Colonic mucosa (tissue), 4 donors: ENCODE data around the gene SSX5. TPM values are rescaled to one million over a fixed set of nuclear protein-coding genes. Genes with fewer than 3 reads are reported as not detected.
"Not testable (repeated sequence)": the region's sequence is repeated elsewhere in the genome, so short reads cannot be mapped to it uniquely, and the experiment has no call there.

ENCODE experiments used
- DNase-seq: peaks from one replicate; pipeline ENCODE4 v3.0.0-alpha.2; 2020
- H3K27ac ChIP-seq: fragments of 200-600 bp; one replicate; pipeline ENCODE4 v1.8.0; 2021
- H3K27me3 ChIP-seq: fragments of 200-600 bp; one replicate; pipeline ENCODE4 v1.8.0; 2021
- H3K36me3 ChIP-seq: fragments of 200-600 bp; one replicate; pipeline ENCODE4 v1.8.0; 2021
- H3K4me1 ChIP-seq: fragments of 200-600 bp; one replicate; pipeline ENCODE4 v1.8.0; 2021; ENCODE audit warnings: mild to moderate bottlenecking
- H3K4me3 ChIP-seq: fragments of 200-600 bp; one replicate; pipeline ENCODE4 v1.8.0; 2021
- H3K9ac ChIP-seq, 2 donors: one replicate each; pipeline ENCODE4 v1.7.0; 2013; ENCODE audit warnings: control low read depth in 2 of 2, low read depth in 2 of 2, low read length in 2 of 2
- H3K9me3 ChIP-seq: fragments of 200-600 bp; one replicate; pipeline ENCODE4 v1.8.0; 2021
- CTCF ChIP-seq: fragments of 200-600 bp; IDR thresholded peaks from one replicate; pipeline ENCODE4 v1.8.0; 2022; ENCODE audit warnings: antibody characterized with exemption, mild to moderate bottlenecking
- intact Hi-C: fragments of 100-400 bp; cut with DNase I; formaldehyde crosslinking; loops from one replicate; pipeline ENCODE4 v1.14.1; 2022
- total RNA-seq, 2 donors: library from RNA; stranded (reverse); fragmentation: NEBNext Ultra II Directional in 1 of 2; extraction: Animal tissue kit (Norgen Biotek cat#: 25700) in 1 of 2; gene quantifications; one replicate each; pipeline ENCODE4 v1.2.1, GENCODE V29; 2021
- donor health status: healthy.
- donor health status: DM: no; HTN: no; CAD: no.
- donor health status: DM: no; HTN: no; CAD: no.

The SSX5 gene
- total RNA-seq, 2 donors from 2014 or later, result not detected

DNA sequence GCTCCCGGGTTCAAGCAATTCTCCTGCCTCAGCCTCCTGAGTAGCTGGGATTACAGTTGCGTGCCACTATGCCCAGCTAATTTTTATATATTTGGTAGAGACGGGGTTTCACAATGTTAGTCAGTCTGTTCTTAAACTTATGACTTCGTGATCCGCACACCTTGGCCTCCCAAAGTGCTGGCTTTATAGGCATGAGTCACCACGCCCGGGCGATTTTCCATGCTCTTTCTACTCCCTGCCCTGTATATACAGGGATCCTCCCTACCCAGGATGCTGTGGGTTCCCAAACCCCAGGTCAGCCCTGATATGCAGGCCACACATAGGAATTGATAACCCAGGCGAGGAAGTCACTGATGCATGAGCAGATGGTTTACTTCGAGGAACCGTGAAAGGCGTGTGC is 31.4 kb downstream of the SSX5 start:
- no peaks in the 10 kb centered on the region for H3K9me3 ChIP-seq
- no peak for DNase-seq
- intact Hi-C loops, result no loop called here
- H3K27ac ChIP-seq, result no peak overlapping the region
- H3K27me3 ChIP-seq, result no peaks in the 10 kb centered on the region
- H3K9ac ChIP-seq, result no peak overlapping the region
- H3K4me1 ChIP-seq, result no peaks in the 10 kb centered on the region
- no peaks in the 10 kb centered on the region for H3K36me3 ChIP-seq
- H3K4me3 ChIP-seq, result no peak overlapping the region
- no peak for TF ChIP-seq CTCF

- Histone ChIP-seq H3K9me3 (no peaks in the 10 kb centered on the region), H3K4me3 (no peak overlapping the region), H3K27me3 (no peaks in the 10 kb centered on the region), H3K4me1 (no peaks in the 10 kb centered on the region), H3K36me3 (no peaks in the 10 kb centered on the region), H3K27ac (no peak overlapping the region), H3K9ac (no peak overlapping the region)
- DNase-seq, result no peak
- intact Hi-C loops, result no loop called here
- TF ChIP-seq CTCF, result no peak
Measured at GRCh38 chrX:48156014-48156413, 40.6 kb downstream of the SSX5 start.

- no peak for DNase-seq
- H3K27me3 ChIP-seq, result no peaks in the 10 kb centered on the region
- H3K4me3 ChIP-seq, result no peak overlapping the region
- H3K27ac ChIP-seq, result no peak overlapping the region
- intact Hi-C loops, result no loop called here
- no peak overlapping the region for H3K9ac ChIP-seq
- H3K4me1 ChIP-seq, result no peaks in the 10 kb centered on the region
- H3K9me3 ChIP-seq, result no peaks in the 10 kb centered on the region
- no peaks in the 10 kb centered on the region for H3K36me3 ChIP-seq
- no peak for TF ChIP-seq CTCF
Measured at GRCh38 chrX:48154796-48155195, 41.8 kb downstream of the SSX5 start.

DNA sequence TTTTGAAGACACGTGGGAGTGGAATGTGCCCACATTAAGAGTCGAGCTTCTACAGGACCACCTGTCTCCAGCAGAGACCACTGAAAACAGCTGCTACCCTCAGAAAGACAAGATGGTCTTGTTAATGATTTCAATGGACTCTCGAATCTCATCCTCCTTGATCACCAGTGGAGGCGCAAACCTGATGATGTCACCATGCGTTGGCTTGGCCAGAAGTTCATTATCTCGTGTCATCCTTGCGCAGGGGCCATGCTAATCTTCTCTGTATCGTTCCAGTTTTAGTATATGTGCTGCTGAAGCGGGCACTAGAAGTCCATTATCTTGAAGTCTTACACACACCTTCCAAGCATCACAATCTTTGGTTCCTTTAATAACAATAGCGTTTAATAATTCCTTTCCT is 42.8 kb downstream of the SSX5 start:
- TF ChIP-seq CTCF, result no peak
- Histone ChIP-seq H3K27me3 (no peaks in the 10 kb centered on the region), H3K4me1 (no peaks in the 10 kb centered on the region), H3K27ac (no peak overlapping the region), H3K9ac (no peak overlapping the region), H3K36me3 (no peaks in the 10 kb centered on the region), H3K4me3 (no peak overlapping the region), H3K9me3 (no peaks in the 10 kb centered on the region)
- intact Hi-C loops, result no loop called here
- DNase-seq, result no peak

- intact Hi-C loops, H3K27ac ChIP-seq, H3K4me1 ChIP-seq, H3K9me3 ChIP-seq, H3K27me3 ChIP-seq, H3K9ac ChIP-seq, DNase-seq, H3K4me3 ChIP-seq, H3K36me3 ChIP-seq: not testable (repeated sequence)
Measured at GRCh38 chrX:48142697-48143096, 53.9 kb downstream of the SSX5 start.

DNA sequence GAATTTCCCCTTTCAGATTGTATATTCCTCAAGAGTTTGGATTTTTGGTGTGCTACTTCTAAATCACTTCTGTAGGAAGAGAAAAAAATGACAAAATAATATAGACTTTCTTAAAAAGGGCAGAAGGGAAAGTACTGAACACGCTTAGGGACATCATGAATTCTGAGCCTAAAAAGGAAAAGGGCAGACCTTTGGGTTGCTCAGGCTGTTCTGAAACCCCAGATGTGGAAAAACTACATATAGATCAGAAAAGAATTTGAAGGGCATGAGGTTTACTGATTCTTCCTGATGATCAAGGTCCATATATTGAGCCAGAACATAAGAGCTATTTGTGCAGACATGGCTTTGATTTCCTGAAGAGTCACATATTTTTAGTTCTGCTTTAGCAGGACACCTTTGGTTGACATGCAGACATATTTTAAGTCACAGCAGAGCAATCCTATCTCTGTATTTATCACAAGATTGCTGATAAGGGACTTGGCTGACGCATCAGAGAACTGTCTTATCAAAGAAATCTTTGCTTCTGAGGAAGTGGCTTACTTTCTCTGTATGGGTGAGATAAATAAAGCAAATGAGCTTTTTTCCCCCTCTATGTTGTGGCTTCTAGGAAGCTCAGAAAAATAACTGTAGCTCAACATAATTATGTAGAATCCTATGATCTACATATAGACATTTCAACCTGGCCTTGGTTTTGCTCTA is 54.6 kb downstream of the SSX5 start:
- DNase-seq, intact Hi-C loops: not testable (repeated sequence)

DNA sequence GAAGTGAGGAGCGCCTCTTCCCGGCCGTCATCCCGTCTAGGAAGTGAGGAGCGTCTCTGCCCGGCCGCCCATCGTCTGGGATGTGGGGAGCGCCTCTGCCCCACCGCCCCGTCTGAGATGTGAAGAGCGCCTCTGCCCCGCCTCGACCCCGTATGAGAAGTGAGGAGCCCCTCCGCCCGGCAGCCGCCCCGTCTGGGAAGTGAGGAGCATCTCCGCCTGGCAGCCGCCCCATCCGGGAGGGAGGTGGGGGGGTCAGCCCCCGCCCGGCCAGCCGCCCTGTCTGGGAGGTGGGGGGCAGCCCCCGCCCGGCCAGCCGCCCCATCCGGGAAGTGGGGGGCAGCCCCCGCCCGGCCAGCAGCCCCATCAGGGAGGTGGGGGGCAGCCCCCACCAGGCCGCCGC is 57.5 kb downstream of the SSX5 start:
- H3K27me3 ChIP-seq, H3K27ac ChIP-seq, H3K9ac ChIP-seq, H3K9me3 ChIP-seq, DNase-seq, intact Hi-C loops, H3K4me1 ChIP-seq, H3K36me3 ChIP-seq, H3K4me3 ChIP-seq: not testable (repeated sequence)

More for the DNA sequence above, 54.6 kb downstream of the SSX5 start:
- H3K27me3 ChIP-seq, H3K4me3 ChIP-seq, H3K9ac ChIP-seq, H3K9me3 ChIP-seq, H3K36me3 ChIP-seq, H3K4me1 ChIP-seq, H3K27ac ChIP-seq: not testable (repeated sequence)

Other genes starting within 250 kb of the SSX5 start
- gene ZNF182, start 192.8 kb downstream of the SSX5 start, total RNA-seq, result 1 to 10 TPM; 3.0 to 4.2 TPM
- not detected for gene SPACA5, start 189.8 kb downstream of the SSX5 start, total RNA-seq
- gene ZNF630, start 125.2 kb downstream of the SSX5 start, total RNA-seq, result 1 to 10 TPM; 2.6 to 2.8 TPM
- not detected for gene SPACA5B, start 66.2 kb downstream of the SSX5 start, total RNA-seq
- gene SSX1, start 58.6 kb upstream of the SSX5 start, total RNA-seq, result under 1 TPM in 1 of 2 donors, not detected in 1; 0.32 TPM
- not detected for gene SSX3, start 159.9 kb upstream of the SSX5 start, total RNA-seq
- not detected for gene SSX4, start 186.7 kb upstream of the SSX5 start, total RNA-seq
- not detected for gene SSX4B, start 215.2 kb upstream of the SSX5 start, total RNA-seq